Endothelial cell of umbilical vein (primary cell): ENCODE results near the gene CDC42. TPM values are rescaled to one million over a fixed set of nuclear protein-coding genes. Genes with fewer than 3 reads are reported as not detected.
"Not testable (repeated sequence)": the region's sequence is repeated elsewhere in the genome, so short reads cannot be mapped to it uniquely, and the experiment has no call there.

Experiments used
- BruUV-seq: library from RNA; stranded (reverse); fragments of 400-500 nt; replicated peaks from 2 replicates; lab custom pipeline; 2021; lab: Mats Ljungman, UMichigan
- CTCF ChIA-PET: fragments of 300-600, 350-600 bp; sonication (Branson Sonifier 250); formaldehyde crosslinking; loops from one replicate; lab custom pipeline; 2021; ENCODE audit warnings: antibody characterized with exemption, inconsistent platforms; lab: Charles Lee
- POLR2A ChIA-PET: fragments of 300-600, 350-600 bp; sonication (Branson Sonifier 250); formaldehyde crosslinking; loops from one replicate; lab custom pipeline; 2021; ENCODE audit warnings: antibody characterized with exemption, inconsistent platforms; lab: Charles Lee
- DNase-seq: peaks from one replicate; pipeline ENCODE4 v3.0.0-alpha.2; 2011; ENCODE audit warnings: low read depth, low spot score
- FAIRE-seq: peaks from 2 replicates; lab custom pipeline; 2011; peaks lifted over from hg19 to GRCh38; lab: Jason Lieb, UNC
- H2AFZ ChIP-seq: 2 replicates; pipeline ENCODE4 v1.6.0; 2012; ENCODE audit warnings: low read depth, low read length, control low read depth, inconsistent platforms
- H3K27ac ChIP-seq: 2 replicates; pipeline ENCODE4 v1.5.1; 2011; ENCODE audit warnings: low read depth, mild to moderate bottlenecking, control low read depth, low read length, moderate library complexity; ENCODE audit not compliant: insufficient read depth
- H3K27me3 ChIP-seq, 2 experiments: 2 replicates each; pipeline versions ENCODE4 v1.6.0 to v1.6.1; 2011; ENCODE audit warnings: low read length in 2 of 2, mixed read lengths in 1 of 2; ENCODE audit not compliant: control insufficient read depth in 2 of 2, insufficient read depth in 2 of 2
- H3K36me3 ChIP-seq, 2 experiments: 2 replicates in 1 of 2; 3 replicates in 1 of 2; pipeline ENCODE4 v1.5.1; 2011; ENCODE audit warnings: low read length in 2 of 2, mild to moderate bottlenecking in 1 of 2, moderate library complexity in 1 of 2; ENCODE audit not compliant: control insufficient read depth in 2 of 2, insufficient read depth in 2 of 2; ENCODE audit errors: extremely low read depth in 1 of 2
- H3K4me1 ChIP-seq: 3 replicates; pipeline ENCODE4 v1.5.1; 2011; ENCODE audit warnings: mild to moderate bottlenecking, low read length; ENCODE audit not compliant: control insufficient read depth, insufficient read depth; ENCODE audit errors: extremely low read depth
- H3K4me2 ChIP-seq: 2 replicates; pipeline ENCODE4 v1.6.1; 2011; ENCODE audit warnings: low read length, control low read depth, mixed read lengths; ENCODE audit not compliant: insufficient read depth
- H3K4me3 ChIP-seq, 3 experiments: fragments of 200-600 bp in 1 of 3; sonication (generic), shearing (Covaris generic) in 1 of 3; replicated peaks in 1 of 3; 2 replicates each; pipeline ENCODE4 v1.5.1; 2011 to 2016; ENCODE audit warnings: control low read depth in 3 of 3, low read length in 3 of 3, mild to moderate bottlenecking in 2 of 3, inconsistent platforms in 1 of 3, low read depth in 1 of 3, moderate library complexity in 1 of 3; ENCODE audit not compliant: insufficient read depth in 1 of 3
- H3K79me2 ChIP-seq: 2 replicates; pipeline ENCODE4 v1.6.0; 2012; ENCODE audit warnings: low read length, inconsistent platforms; ENCODE audit not compliant: control insufficient read depth, insufficient read depth
- H3K9ac ChIP-seq: replicated peaks from 2 replicates; pipeline ENCODE3; 2011; ENCODE audit warnings: low read length, control low read depth; ENCODE audit not compliant: insufficient read depth; ENCODE audit errors: extremely low read depth
- H3K9me1 ChIP-seq: replicated peaks from 3 replicates; pipeline ENCODE4 v1.6.0; 2011; ENCODE audit warnings: mild to moderate bottlenecking, low read length; ENCODE audit not compliant: control insufficient read depth, insufficient read depth; ENCODE audit errors: extremely low read depth
- H3K9me3 ChIP-seq: replicated peaks from 2 replicates; pipeline ENCODE4 v1.5.1; 2012; ENCODE audit warnings: low read length, inconsistent platforms; ENCODE audit not compliant: control insufficient read depth, insufficient read depth
- H4K20me1 ChIP-seq: replicated peaks from 2 replicates; pipeline ENCODE3; 2011; ENCODE audit warnings: mild to moderate bottlenecking, low read length; ENCODE audit not compliant: control insufficient read depth, insufficient read depth; ENCODE audit errors: extremely low read depth
- dilution Hi-C: fragments of 300-500 bp; cut with MboI; formaldehyde crosslinking; loops from one replicate; pipeline ENCODE4 v1.15.0; 2019; ENCODE audit warnings: low sequenced_read_pairs; ENCODE audit not compliant: extremely low pct_ligation_motif_present
- intact Hi-C: fragments of 100-400 bp; cut with micrococcal nuclease; formaldehyde crosslinking; loops from one replicate; pipeline ENCODE4 v1.10.0; 2022
- polyA plus RNA-seq, 4 experiments: library from polyadenylated mRNA; depleted of rRNA in 3 of 4; stranded (reverse) in 3 of 4; unstranded in 1 of 4; fragments of >200 nt; gene quantifications; 2 replicates each; pipeline versions ENCODE4 v1.2.1 to v1.2.3, GENCODE V29; 2011 to 2012; ENCODE audit warnings: missing spikeins in 1 of 4
- total RNA-seq: library from RNA; stranded (reverse); gene quantifications from 2 replicates; pipeline ENCODE4 v1.2.3, GENCODE V29; 2021
- TF ChIP-seq, protein P1 (sequence below), 2 donors: IDR thresholded peaks; 1 replicate in 1 of 2; 2 replicates in 1 of 2; pipeline ENCODE4 v1.5.1; 2011; ENCODE audit warnings: low read length in 2 of 2, mild to moderate bottlenecking in 2 of 2, moderate library complexity in 2 of 2, control low read depth in 1 of 2, inconsistent platforms in 1 of 2, low read depth in 1 of 2; ENCODE audit not compliant: insufficient read depth in 1 of 2; ENCODE audit errors: extremely low read depth in 1 of 2

Gene CDC42
- total and polyA plus RNA-seq, 2 donors (not counting 3 experiments of a cell fraction or from before 2014, with no cell fraction given) = 199 to 381 TPM

GRCh38 chr1:22003959-22004358 lies 48.5 kb upstream of the CDC42 start:
- H3K4me3 ChIP-seq, DNase-seq, POLR2A ChIA-PET, H3K9me1 ChIP-seq, H3K4me2 ChIP-seq, H3K27me3 ChIP-seq, H3K79me2 ChIP-seq, FAIRE-seq, H4K20me1 ChIP-seq, H3K27ac ChIP-seq, H2AFZ ChIP-seq, intact Hi-C loops, H3K36me3 ChIP-seq, H3K9ac ChIP-seq, BruUV-seq, dilution Hi-C loops, H3K9me3 ChIP-seq, H3K4me1 ChIP-seq, CTCF ChIA-PET: not testable (repeated sequence)

- peak; percentile 99 for FAIRE-seq
- CTCF ChIA-PET = interaction anchor here (0.6 to 1.5 kb wide), 6 partner anchors 9 to 143 kb away, joined by 3 to 6 read pairs (median 3); no protein-coding TSS in a partner anchor
- intact Hi-C loops = not testable (repeated sequence)
These were observed 47.0 kb upstream of the CDC42 start for GRCh38 chr1:22005261-22006149.

GRCh38 chr1:22006736-22007135 lies 45.8 kb upstream of the CDC42 start:
- FAIRE-seq, H3K4me1 ChIP-seq, H3K27me3 ChIP-seq, H3K9me1 ChIP-seq, H3K36me3 ChIP-seq, H2AFZ ChIP-seq, H3K79me2 ChIP-seq, H3K4me3 ChIP-seq, H4K20me1 ChIP-seq, DNase-seq, H3K9me3 ChIP-seq, BruUV-seq, dilution Hi-C loops, H3K9ac ChIP-seq, H3K27ac ChIP-seq, intact Hi-C loops, H3K4me2 ChIP-seq, POLR2A ChIA-PET: not testable (repeated sequence)
- CTCF ChIA-PET = interaction anchor here (1.5 kb wide), 1 partner anchor 18 kb away, joined by 4 read pairs; no protein-coding TSS in a partner anchor

More at GRCh38 chr1:22005261-22006149, 47.0 kb upstream of the CDC42 start:
- H3K9me1 ChIP-seq, H3K4me3 ChIP-seq, POLR2A ChIA-PET, H3K79me2 ChIP-seq, H3K9ac ChIP-seq, H2AFZ ChIP-seq, dilution Hi-C loops, H3K4me1 ChIP-seq, H3K27ac ChIP-seq, BruUV-seq, H3K36me3 ChIP-seq, H3K4me2 ChIP-seq, H3K9me3 ChIP-seq, H3K27me3 ChIP-seq, H4K20me1 ChIP-seq: not testable (repeated sequence)
- peak; percentile 56 for DNase-seq
- TF ChIP-seq, protein P1, sequence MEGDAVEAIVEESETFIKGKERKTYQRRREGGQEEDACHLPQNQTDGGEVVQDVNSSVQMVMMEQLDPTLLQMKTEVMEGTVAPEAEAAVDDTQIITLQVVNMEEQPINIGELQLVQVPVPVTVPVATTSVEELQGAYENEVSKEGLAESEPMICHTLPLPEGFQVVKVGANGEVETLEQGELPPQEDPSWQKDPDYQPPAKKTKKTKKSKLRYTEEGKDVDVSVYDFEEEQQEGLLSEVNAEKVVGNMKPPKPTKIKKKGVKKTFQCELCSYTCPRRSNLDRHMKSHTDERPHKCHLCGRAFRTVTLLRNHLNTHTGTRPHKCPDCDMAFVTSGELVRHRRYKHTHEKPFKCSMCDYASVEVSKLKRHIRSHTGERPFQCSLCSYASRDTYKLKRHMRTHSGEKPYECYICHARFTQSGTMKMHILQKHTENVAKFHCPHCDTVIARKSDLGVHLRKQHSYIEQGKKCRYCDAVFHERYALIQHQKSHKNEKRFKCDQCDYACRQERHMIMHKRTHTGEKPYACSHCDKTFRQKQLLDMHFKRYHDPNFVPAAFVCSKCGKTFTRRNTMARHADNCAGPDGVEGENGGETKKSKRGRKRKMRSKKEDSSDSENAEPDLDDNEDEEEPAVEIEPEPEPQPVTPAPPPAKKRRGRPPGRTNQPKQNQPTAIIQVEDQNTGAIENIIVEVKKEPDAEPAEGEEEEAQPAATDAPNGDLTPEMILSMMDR (IDR thresholded peaks at IDR 0.05; ENCODE audit: extremely low read depth in 1 of 2, insufficient read depth in 1 of 2, low read depth in 1 of 2, low read length in 2 of 2) = peak; percentile 36 to 38
